Endodermal cell (in vitro differentiated cells): Measurements from ENCODE around the gene TRIM22. TPM values are rescaled to one million over a fixed set of nuclear protein-coding genes. Genes with fewer than 3 reads are reported as not detected.

Experiments
- DNase-seq: peaks from one replicate; pipeline ENCODE4 v3.0.0-alpha.2; 2017
- H3K27ac ChIP-seq: 2 replicates; pipeline ENCODE4 v1.5.1; 2013; ENCODE audit warnings: mild to moderate bottlenecking, low read depth, low read length, moderate library complexity
- H3K27me3 ChIP-seq: 2 replicates; pipeline ENCODE4 v1.6.1; 2013; ENCODE audit warnings: mild to moderate bottlenecking, low read length, moderate library complexity; ENCODE audit not compliant: insufficient read depth, control insufficient read depth, poor library complexity, severe bottlenecking
- H3K36me3 ChIP-seq: 2 replicates; pipeline ENCODE4 v1.7.0; 2013; ENCODE audit warnings: mild to moderate bottlenecking, low read length, moderate library complexity; ENCODE audit not compliant: control insufficient read depth, insufficient read depth
- H3K4me1 ChIP-seq: one replicate; pipeline ENCODE4 v1.7.0; 2013; ENCODE audit warnings: low read length; ENCODE audit not compliant: control insufficient read depth, insufficient read depth
- H3K4me3 ChIP-seq: 2 replicates; pipeline ENCODE4 v1.5.1; 2013; ENCODE audit warnings: mild to moderate bottlenecking, low read length, moderate library complexity
- H3K9ac ChIP-seq: 2 replicates; pipeline ENCODE4 v1.6.1; 2013; ENCODE audit warnings: mild to moderate bottlenecking, low read length, moderate library complexity; ENCODE audit not compliant: poor library complexity, severe bottlenecking; ENCODE audit errors: extremely low read depth
- H3K9me3 ChIP-seq: 2 replicates; pipeline ENCODE4 v1.6.1; 2013; ENCODE audit warnings: mild to moderate bottlenecking, low read length, moderate library complexity; ENCODE audit not compliant: control insufficient read depth
- H3K27ac Mint-ChIP-seq: 2 replicates; pipeline ENCODE4 v1.8.0; 2020; ENCODE audit warnings: mixed read lengths
- H3K27me3 Mint-ChIP-seq: 2 replicates; pipeline ENCODE4 v1.8.0; 2021; ENCODE audit warnings: mild to moderate bottlenecking, mixed read lengths; ENCODE audit not compliant: insufficient read depth
- H3K36me3 Mint-ChIP-seq: 2 replicates; pipeline ENCODE4 v1.8.0; 2020; ENCODE audit warnings: low read depth, mixed read lengths
- H3K4me1 Mint-ChIP-seq: 2 replicates; pipeline ENCODE4 v1.8.0; 2020; ENCODE audit warnings: mixed read lengths
- H3K4me3 Mint-ChIP-seq: 2 replicates; pipeline ENCODE4 v1.8.0; 2020; ENCODE audit warnings: mild to moderate bottlenecking, moderate library complexity, mixed read lengths
- H3K9me3 Mint-ChIP-seq: 2 replicates; pipeline ENCODE4 v1.8.0; 2020; ENCODE audit warnings: mild to moderate bottlenecking, mixed read lengths
- CTCF ChIP-seq: fragments of 200-600 bp; sonication (generic); conservative IDR thresholded peaks from 2 replicates; pipeline ENCODE4 v1.5.0; 2021; ENCODE audit warnings: antibody characterized with exemption, mild to moderate bottlenecking
- WGBS, 2 experiments: methylation state at CpG; one replicate each; pipeline versions ENCODE4 v1.1.5 to v1.1.7; 2013; ENCODE audit warnings: missing lambda C conversion rate in 2 of 2, mixed read lengths in 1 of 2; ENCODE audit not compliant: insufficient coverage in 1 of 2, insufficient read length in 1 of 2; 5-methylcytosine and 5-hydroxymethylcytosine counted together
- total RNA-seq, 2 donors: library from RNA; stranded (reverse); fragmentation: NEBNext Ultra II Directional in 1 of 2; extraction: Animal tissue kit (Norgen Biotek cat#: 25700) in 1 of 2; gene quantifications; 2 replicates in 1 of 2; 3 replicates in 1 of 2; pipeline ENCODE4 v1.2.1, GENCODE V29; 2021

The TRIM22 gene
- total RNA-seq, 2 donors from 2014 or later: 1.1 to 3.1 TPM

- WGBS, 2 experiments: 94 to 97% methylated on average over 5 to 6 of the region's 6 CpGs
- no peak overlapping the region for H3K9ac ChIP-seq
- no peaks in the 10 kb centered on the region for H3K27me3 ChIP-seq
- no peaks in the 10 kb centered on the region for H3K9me3 Mint-ChIP-seq
- DNase-seq: no peak
- H3K27ac ChIP-seq: no peak overlapping the region
- no peak overlapping the region for H3K4me3 ChIP-seq
- no peak overlapping the region for H3K4me3 Mint-ChIP-seq
- no peaks in the 10 kb centered on the region for H3K4me1 ChIP-seq
- no peak overlapping the region for H3K27ac Mint-ChIP-seq
- H3K4me1 Mint-ChIP-seq: peaks cover 8% of the 10 kb centered on the region
- H3K27me3 Mint-ChIP-seq: no peaks in the 10 kb centered on the region
- no peak for TF ChIP-seq CTCF
- no peaks in the 10 kb centered on the region for H3K9me3 ChIP-seq
- peaks cover 36% of the 10 kb centered on the region for H3K36me3 Mint-ChIP-seq
- peaks cover 15% of the 10 kb centered on the region for H3K36me3 ChIP-seq
Observed at GRCh38 chr11:5666402-5666793, 23.2 kb upstream of the TRIM22 start.

- H3K27me3 ChIP-seq: no peaks in the 10 kb centered on the region
- no peak for TF ChIP-seq CTCF
- DNase-seq: no peak
- Mint-ChIP-seq H3K36me3 (peaks cover 29% of the 10 kb centered on the region), H3K4me1 (peaks cover 1% of the 10 kb centered on the region), H3K4me3 (no peak overlapping the region), H3K27me3 (no peaks in the 10 kb centered on the region), H3K9me3 (peaks cover 8% of the 10 kb centered on the region), H3K27ac (no peak overlapping the region)
- H3K9me3 ChIP-seq: no peaks in the 10 kb centered on the region
- H3K36me3 ChIP-seq: peaks cover 9% of the 10 kb centered on the region
- H3K4me3 ChIP-seq: no peak overlapping the region
- no peak overlapping the region for H3K9ac ChIP-seq
- H3K27ac ChIP-seq: no peak overlapping the region
- H3K4me1 ChIP-seq: no peaks in the 10 kb centered on the region
Observed at GRCh38 chr11:5671831-5672230, 17.8 kb upstream of the TRIM22 start.

GRCh38 chr11:5674391-5674790 is 15.2 kb upstream of the TRIM22 start:
- Histone ChIP-seq H3K27me3 (no peaks in the 10 kb centered on the region), H3K4me3 (no peak overlapping the region), H3K9me3 (no peaks in the 10 kb centered on the region), H3K4me1 (no peaks in the 10 kb centered on the region), H3K36me3 (peaks cover 24% of the 10 kb centered on the region), H3K9ac (no peak overlapping the region), H3K27ac (no peak overlapping the region)
- H3K36me3 Mint-ChIP-seq: peaks cover 41% of the 10 kb centered on the region
- DNase-seq: no peak
- H3K4me3 Mint-ChIP-seq: no peak overlapping the region
- no peak overlapping the region for H3K27ac Mint-ChIP-seq
- WGBS, 2 experiments: 91 to 95% methylated on average over 3 to 4 of the region's 4 CpGs
- no peaks in the 10 kb centered on the region for H3K27me3 Mint-ChIP-seq
- peaks cover 10% of the 10 kb centered on the region for H3K9me3 Mint-ChIP-seq
- no peaks in the 10 kb centered on the region for H3K4me1 Mint-ChIP-seq
- no peak for TF ChIP-seq CTCF
